Sciatic nerve (tissue), 2 donors: Measurements from ENCODE around the gene TBC1D5. TPM values are rescaled to one million over a fixed set of nuclear protein-coding genes. Genes with fewer than 3 reads are reported as not detected.
"Not testable (repeated sequence)": the region's sequence is repeated elsewhere in the genome, so short reads cannot be mapped to it uniquely, and the experiment has no call there.

Experiments used
- ATAC-seq: fragments of 200-7000 bp; cut with Tn5 transposase; one replicate; pipeline ENCODE4 v1.9.1; 2020; ENCODE audit warnings: mild to moderate bottlenecking, moderate library complexity
- DNase-seq: peaks from one replicate; pipeline ENCODE4 v3.0.0-alpha.2; 2020; ENCODE audit warnings: low spot score
- intact Hi-C: fragments of 100-400 bp; cut with DNase I; formaldehyde crosslinking; loops from one replicate; pipeline ENCODE4 v1.14.2; 2022
- total RNA-seq: library from RNA; stranded (reverse); fragmentation: NEBNext Ultra II Directional; extraction: Animal tissue kit (Norgen Biotek cat#: 25700); gene quantifications from one replicate; pipeline ENCODE4 v1.2.1, GENCODE V29; 2021
- donor health status: DM: no; HTN: no; CAD: no.
- donor health status: DM: no; HTN: no; CAD: no.

TBC1D5 gene
- total RNA-seq, 1 donor from 2014 or later: 82.6 TPM

DNA sequence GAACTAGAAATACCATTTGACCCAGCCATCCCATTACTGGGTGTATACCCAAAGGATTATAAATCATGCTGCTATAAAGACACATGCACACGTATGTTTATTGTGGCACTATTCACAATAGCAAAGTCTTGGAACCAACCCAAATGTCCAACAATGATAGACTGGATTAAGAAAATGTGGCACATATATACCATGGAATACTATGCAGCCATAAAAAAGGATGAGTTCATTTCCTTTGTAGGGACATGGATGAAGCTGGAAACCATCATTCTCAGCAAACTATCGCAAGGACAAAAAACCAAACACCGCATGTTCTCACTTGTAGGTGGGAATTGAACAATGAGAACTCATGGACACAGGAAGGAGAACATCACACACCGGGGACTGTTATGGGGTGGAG lies 210.0 kb downstream of the TBC1D5 start:
- ATAC-seq, DNase-seq, intact Hi-C loops: not testable (repeated sequence)

DNA sequence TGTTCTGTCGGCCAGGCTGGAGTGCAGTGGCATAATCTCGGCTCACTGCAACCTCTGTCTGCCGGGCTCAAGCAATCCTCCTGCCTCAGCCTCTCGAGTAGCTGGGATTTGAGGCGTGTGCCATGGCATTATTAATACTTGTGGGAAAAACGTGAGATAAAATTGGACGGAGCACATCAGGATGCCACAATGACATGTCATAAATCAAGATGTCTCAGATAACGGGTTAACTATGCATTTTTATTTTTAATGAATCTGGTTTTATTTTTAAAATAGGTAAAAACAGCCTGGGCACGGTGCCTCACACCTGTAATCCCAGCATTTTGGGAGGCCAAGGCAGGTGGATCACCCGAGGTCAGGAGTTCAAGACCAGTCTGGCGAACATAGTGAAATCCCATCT lies 212.8 kb downstream of the TBC1D5 start:
- ATAC-seq (no peak), DNase-seq (no peak)
- intact Hi-C loops: no loop called here

GRCh38 chr3:17518189-17519059 lies 224.0 kb downstream of the TBC1D5 start:
- ATAC-seq: no peak
- intact Hi-C loops: no loop called here
- no peak for DNase-seq

- intact Hi-C loops: no loop called here
- no peak for DNase-seq
- ATAC-seq: no peak
These were observed 226.8 kb downstream of the TBC1D5 start for GRCh38 chr3:17515445-17516234.

DNA sequence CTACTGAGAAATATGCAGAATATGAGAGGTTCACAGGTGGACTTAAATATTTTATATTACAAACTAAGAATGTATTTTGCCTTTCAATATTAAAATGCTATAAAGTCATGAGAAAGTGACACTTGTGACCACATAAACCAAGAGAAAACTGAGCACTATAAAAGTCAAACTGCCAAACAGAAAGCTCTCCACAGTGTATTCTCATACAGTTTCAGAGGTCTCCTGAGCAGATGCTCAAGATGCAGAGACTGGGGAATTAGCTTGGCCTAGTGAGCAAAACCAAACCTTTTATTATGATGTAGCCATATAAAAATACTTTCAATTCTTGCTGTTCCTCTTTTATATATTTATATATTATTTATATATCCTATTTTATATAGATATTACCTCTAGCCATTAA lies 227.8 kb downstream of the TBC1D5 start:
- intact Hi-C loops: no loop called here
- ATAC-seq (no peak), DNase-seq (no peak)

DNA sequence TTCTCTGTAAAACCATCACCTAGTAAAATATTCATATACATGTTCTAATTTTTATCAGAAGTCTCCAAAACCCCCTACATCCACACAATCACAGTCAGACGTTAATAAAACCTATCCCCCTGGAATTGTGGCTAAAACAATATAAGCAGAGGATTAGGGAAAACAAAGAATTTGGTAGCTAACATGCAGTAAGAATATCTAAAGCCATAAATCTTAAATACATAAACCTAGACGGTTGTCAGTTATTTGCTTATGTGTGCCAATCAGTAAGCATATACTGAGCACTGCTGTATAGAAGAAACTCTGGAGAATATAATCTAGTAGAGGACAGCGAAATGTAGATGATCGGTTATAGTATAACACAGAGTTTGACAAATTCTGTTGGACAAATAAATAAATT lies 232.2 kb downstream of the TBC1D5 start:
- ATAC-seq (no peak), DNase-seq (no peak)
- intact Hi-C loops: no loop called here

DNA sequence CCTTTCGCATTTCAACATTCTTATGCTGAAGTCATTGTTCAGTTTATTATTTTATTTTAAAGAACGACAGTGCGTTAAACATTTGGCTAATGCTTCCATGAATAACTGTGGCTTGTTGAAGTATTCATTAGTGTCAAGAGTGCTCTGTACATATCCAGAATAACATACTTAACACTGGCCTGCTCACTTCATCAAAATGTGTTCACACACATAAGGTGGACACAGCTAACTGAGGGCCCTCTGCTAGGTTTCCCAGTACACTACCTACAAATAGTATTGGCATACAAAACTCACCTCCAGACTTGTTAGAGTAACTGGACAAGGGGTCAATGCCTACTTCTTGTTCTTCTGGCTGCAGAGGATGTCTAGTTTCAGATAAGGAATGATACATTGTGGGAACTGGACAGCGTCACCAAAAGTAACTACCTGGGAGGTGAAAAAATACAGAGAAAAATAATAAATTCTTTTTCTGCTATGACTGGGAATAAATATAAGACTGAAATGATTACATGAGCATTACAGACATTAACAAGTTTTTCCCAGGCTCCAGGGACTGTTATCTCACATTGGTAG lies 234.2 kb downstream of the TBC1D5 start:
- intact Hi-C loops: no loop called here
- ATAC-seq (no peak), DNase-seq (no peak)

- no peak for ATAC-seq
- intact Hi-C loops: no loop called here
- no peak for DNase-seq
These were observed 235.0 kb downstream of the TBC1D5 start for GRCh38 chr3:17507480-17507879.

DNA sequence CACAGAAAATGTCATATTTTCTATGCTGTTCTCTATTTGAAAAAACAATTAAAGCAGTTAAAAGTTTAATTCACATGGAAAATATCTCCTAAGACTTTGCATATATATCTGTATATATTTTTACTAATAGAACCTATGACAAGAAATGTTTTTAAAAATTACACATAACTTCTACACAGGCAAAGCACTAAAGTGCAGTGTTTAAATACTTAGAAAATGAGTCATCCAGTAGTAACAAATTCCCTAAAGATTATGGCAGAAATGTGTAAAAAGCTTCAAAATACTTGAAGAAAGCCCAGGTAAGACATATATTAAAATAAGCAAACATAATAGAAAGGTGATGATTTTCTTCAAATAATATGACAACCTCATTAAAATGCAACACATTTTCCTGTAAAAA lies 236.6 kb downstream of the TBC1D5 start:
- DNase-seq (no peak), ATAC-seq (no peak)

DNA sequence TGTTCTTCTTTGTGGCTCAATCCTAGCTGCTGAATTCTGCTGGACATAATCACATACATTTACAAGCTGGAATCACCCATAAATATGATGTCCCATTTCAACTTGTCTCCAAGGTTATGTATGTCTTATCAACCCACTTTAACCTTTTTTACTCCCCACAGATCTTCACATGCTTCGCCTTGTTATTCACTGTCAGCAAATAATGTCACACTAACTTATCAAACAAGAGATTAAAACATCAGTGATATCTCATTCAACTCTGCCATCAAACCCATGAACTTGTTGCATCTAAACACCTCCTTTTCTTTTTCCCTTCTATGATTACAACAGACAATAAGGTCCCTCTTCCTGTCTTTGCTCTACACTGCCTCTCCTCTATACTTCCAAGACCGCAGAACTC lies 240.7 kb downstream of the TBC1D5 start:
- ATAC-seq (no peak), DNase-seq (no peak)
- intact Hi-C loops: no loop called here

More for the DNA sequence above, 236.6 kb downstream of the TBC1D5 start:
- intact Hi-C loops: no loop called here

GRCh38 chr3:17500618-17501017 lies 241.8 kb downstream of the TBC1D5 start:
- ATAC-seq: no peak
- intact Hi-C loops: no loop called here
- DNase-seq: no peak

DNA sequence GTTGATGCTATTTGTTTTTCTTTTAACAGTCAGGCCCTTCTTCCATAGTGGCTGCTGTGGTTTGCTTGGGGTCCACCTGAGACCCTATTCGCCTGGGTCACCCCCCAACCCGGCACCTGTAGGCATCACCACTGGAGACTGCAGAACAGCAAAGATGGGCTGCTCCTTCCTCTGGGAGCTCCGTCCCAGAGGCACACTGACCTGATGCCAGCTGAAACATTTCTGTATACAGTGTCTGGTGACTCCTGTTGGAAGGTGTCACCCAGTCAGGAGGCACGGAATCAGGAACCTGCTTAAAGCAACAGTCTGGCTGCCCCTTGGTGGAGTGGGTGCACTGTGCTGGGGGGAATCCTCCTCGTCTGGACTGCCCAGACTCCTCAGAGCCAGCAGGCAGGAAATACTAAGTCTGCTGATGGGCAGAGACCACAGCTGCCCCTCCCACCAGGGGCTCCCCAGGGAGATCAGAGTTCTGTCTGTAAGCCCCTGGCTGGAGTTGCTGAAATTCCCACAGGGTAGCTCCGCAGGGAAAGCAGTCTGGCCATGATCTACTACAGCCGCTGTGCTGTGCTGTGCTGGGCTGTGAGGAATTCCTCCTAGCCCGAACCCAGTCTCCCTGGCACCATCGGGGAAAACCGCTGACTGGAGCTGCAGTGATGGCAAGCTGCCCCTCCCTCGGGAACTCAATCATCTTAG lies 248.2 kb downstream of the TBC1D5 start:
- DNase-seq: no peak
- ATAC-seq: no peak
- intact Hi-C loops: no loop called here

- intact Hi-C loops: no loop called here
- DNase-seq: no peak
- no peak for ATAC-seq
These were observed 250.8 kb downstream of the TBC1D5 start for GRCh38 chr3:17491601-17492000.

DNA sequence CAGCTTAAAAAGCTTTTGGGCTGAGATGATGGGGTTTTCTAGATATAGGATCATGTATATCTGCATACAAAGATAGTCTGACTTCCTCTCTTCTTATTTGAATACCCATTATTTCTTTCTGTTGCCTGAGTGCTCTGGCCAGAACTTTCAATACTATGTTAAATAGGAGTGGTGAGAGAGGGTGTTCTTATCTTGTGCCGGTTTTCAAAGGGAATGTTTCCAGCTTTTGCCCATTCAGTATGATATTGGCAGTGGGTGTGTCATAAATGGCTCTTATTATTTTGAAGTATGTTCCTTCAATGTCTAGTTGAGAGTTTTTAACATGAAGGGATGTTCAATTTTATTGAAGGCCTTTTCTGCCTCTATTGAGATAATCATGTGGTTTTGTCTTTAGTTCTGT lies 251.2 kb downstream of the TBC1D5 start:
- ATAC-seq, intact Hi-C loops, DNase-seq: not testable (repeated sequence)

- ATAC-seq: no peak
- no peak for DNase-seq
- intact Hi-C loops: no loop called here
These were observed 253.3 kb downstream of the TBC1D5 start for GRCh38 chr3:17489139-17489538.

GRCh38 chr3:17481116-17481515 lies 261.3 kb downstream of the TBC1D5 start:
- DNase-seq: no peak
- intact Hi-C loops: no loop called here
- no peak for ATAC-seq

DNA sequence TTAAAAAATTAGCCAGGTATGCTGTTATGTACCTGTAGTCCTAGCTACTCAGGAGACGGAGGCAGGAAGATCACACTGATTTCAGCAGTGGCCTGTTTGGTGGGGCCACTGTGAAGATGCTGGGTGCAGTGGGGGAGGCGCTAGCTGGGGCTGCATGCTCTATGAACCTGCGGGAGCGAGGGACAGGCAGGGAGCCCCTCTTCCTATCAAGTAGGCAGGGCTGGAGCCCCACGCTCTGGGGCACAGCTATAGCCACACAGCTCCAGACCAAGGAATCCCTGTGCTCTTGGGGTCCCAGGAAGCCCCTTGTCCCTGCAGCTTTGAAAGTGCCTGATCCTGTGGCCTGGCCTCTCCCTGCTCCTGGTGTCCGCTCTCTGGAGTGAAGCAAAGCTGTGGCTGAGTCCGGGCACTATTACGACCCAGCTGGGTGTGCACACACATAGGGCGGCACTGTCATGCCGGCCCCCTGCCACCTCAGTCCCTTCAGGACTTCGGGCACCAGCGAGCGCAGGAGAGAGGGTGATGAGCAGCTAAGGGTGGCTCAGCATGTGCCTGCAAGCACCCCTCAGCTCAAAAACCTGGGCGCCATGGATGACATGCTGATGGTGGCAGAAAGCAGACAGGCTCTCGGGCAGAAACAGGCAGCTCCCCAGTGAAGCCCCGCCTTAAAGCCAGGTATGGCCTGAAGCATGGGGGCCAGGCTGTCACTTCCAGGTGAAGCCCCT lies 262.6 kb downstream of the TBC1D5 start:
- DNase-seq (no peak), ATAC-seq (no peak)
- intact Hi-C loops: no loop called here

DNA sequence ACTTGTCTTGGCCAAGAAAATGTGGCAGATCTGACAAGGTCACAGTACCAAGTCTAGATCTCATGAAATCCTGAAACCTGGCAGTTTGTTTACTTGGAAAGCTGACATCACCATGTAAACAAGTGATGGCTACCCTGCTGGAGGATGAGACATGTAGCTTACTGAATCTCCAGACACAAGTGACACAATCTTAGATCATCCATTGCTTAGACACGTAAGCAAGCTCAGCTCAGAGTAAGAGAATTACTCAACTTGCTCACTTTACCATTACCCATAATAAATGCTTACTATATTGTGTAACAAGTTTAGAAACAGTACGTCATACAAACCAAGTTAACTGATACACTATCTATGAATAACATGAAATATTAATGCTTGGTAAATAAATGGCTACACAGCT lies 263.8 kb downstream of the TBC1D5 start:
- no peak for ATAC-seq
- intact Hi-C loops: no loop called here
- DNase-seq: no peak

GRCh38 chr3:17473761-17474160 lies 268.7 kb downstream of the TBC1D5 start:
- intact Hi-C loops: no loop called here
- no peak for DNase-seq
- ATAC-seq: no peak
